Thyroid gland (tissue), 4 donors: ENCODE data around the gene CTDSP1. TPM values are rescaled to one million over a fixed set of nuclear protein-coding genes. Genes with fewer than 3 reads are reported as not detected.
A peak's percentile ranks its signal among the peaks of the same experiment; 100 is the strongest.

Experiments used
- DNase-seq, 2 donors: peaks; one replicate each; pipeline ENCODE4 v3.0.0-alpha.2; 2019
- H3K27ac ChIP-seq, 3 donors: fragments of 200-600 bp; sonication (generic); 1 replicate in 2 of 3; 2 replicates in 1 of 3; pipeline ENCODE4 v1.5.1; 2016 to 2019; ENCODE audit warnings: mild to moderate bottlenecking in 1 of 3, moderate library complexity in 1 of 3
- H3K27me3 ChIP-seq: fragments of 200-600 bp; sonication (generic); one replicate; pipeline ENCODE4 v1.5.1; 2019
- H3K36me3 ChIP-seq, 2 donors: fragments of 200-600 bp; sonication (generic); one replicate each; pipeline ENCODE4 v1.5.1; 2016 to 2019
- H3K4me1 ChIP-seq, 2 donors: fragments of 200-600 bp; sonication (generic); one replicate each; pipeline ENCODE4 v1.5.1; 2017 to 2019
- H3K4me3 ChIP-seq, 3 donors: fragments of 200-600 bp; sonication (generic); replicated peaks in 1 of 3; 1 replicate in 2 of 3; 2 replicates in 1 of 3; pipeline ENCODE4 v1.5.1; 2016; ENCODE audit warnings: mild to moderate bottlenecking in 1 of 3
- H3K9me3 ChIP-seq: fragments of 200-600 bp; sonication (generic); one replicate; pipeline ENCODE4 v1.5.1; 2017
- CTCF ChIP-seq, 6 experiments: fragments of 200-600 bp in 3 of 6; fragments of 450-650 bp in 3 of 6; sonication (generic) in 3 of 6; IDR thresholded peaks; one replicate each; pipeline ENCODE4 v1.5.1; 2016 to 2019; ENCODE audit warnings: antibody characterized with exemption in 6 of 6, mild to moderate bottlenecking in 2 of 6, inconsistent platforms in 1 of 6, moderate library complexity in 1 of 6
- POLR2A ChIP-seq, 2 donors: fragments of 450-650 bp; IDR thresholded peaks; one replicate each; pipeline ENCODE4 v1.6.1; 2017; ENCODE audit warnings: antibody characterized with exemption in 2 of 2, mild to moderate bottlenecking in 2 of 2, moderate library complexity in 1 of 2
- WGBS, 2 donors: methylation state at CpG; one replicate each; pipeline ENCODE4 v1.1.5; 2017; 5-methylcytosine and 5-hydroxymethylcytosine counted together
- intact Hi-C: fragments of 100-400 bp; cut with DNase I; formaldehyde crosslinking; loops from one replicate; pipeline ENCODE4 v1.15.1; 2023
- total RNA-seq, 4 donors: library from RNA; depleted of rRNA; stranded (reverse); fragments of >200 nt; gene quantifications; one replicate each; pipeline ENCODE4 v1.2.3, GENCODE V29; 2016

Gene CTDSP1
- total RNA-seq, 4 donors from 2014 or later, result 105 to 152 (median 127) TPM

GRCh38 chr2:218370410-218371063 is 29.1 kb upstream of the CTDSP1 start:
- intact Hi-C loops, result no loop called here
- peak; percentile 59 to 63 for DNase-seq
- Histone ChIP-seq H3K4me1 (peaks cover 29 to 51% of the 10 kb centered on the region in 2 donors), H3K27me3 (no peaks in the 10 kb centered on the region), H3K9me3 (no peaks in the 10 kb centered on the region), H3K27ac (peak overlapping the region; percentile 45 to 100 (median 97)), H3K36me3 (no peaks in the 10 kb centered on the region), H3K4me3 (no peak overlapping the region)
- 60 to 71% methylated on average over 11 of the region's 11 CpGs for WGBS, 2 donors
- TF ChIP-seq POLR2A (IDR thresholded peaks at IDR 0.05), result no peak
- no peak for TF ChIP-seq CTCF (IDR thresholded peaks at IDR 0.05)

- peak overlapping the region in 2 of 3 donors; percentile 97 to 100 for H3K27ac ChIP-seq
- H3K4me3 ChIP-seq, result no peak overlapping the region
- DNase-seq, result no peak
- no peaks in the 10 kb centered on the region for H3K9me3 ChIP-seq
- H3K27me3 ChIP-seq, result no peaks in the 10 kb centered on the region
- H3K36me3 ChIP-seq, result no peaks in the 10 kb centered on the region
- peaks cover 26 to 42% of the 10 kb centered on the region in 2 donors for H3K4me1 ChIP-seq
- TF ChIP-seq CTCF (IDR thresholded peaks at IDR 0.05) (no peak), POLR2A (IDR thresholded peaks at IDR 0.05) (no peak)
- intact Hi-C loops, result no loop called here
Measured at GRCh38 chr2:218371983-218372350, 27.7 kb upstream of the CTDSP1 start.

- Histone ChIP-seq H3K27me3 (no peaks in the 10 kb centered on the region), H3K4me3 (no peak overlapping the region), H3K4me1 (peaks cover 7 to 23% of the 10 kb centered on the region in 2 donors), H3K27ac (no peak overlapping the region), H3K36me3 (no peaks in the 10 kb centered on the region), H3K9me3 (no peaks in the 10 kb centered on the region)
- WGBS, 2 donors, result 81 to 84% methylated on average over 4 of the region's 4 CpGs
- intact Hi-C loops, result no loop called here
- DNase-seq, result no peak
- TF ChIP-seq POLR2A (IDR thresholded peaks at IDR 0.05) (no peak), CTCF (IDR thresholded peaks at IDR 0.05) (no peak)
Measured at GRCh38 chr2:218374795-218375194, 24.9 kb upstream of the CTDSP1 start.

GRCh38 chr2:218375212-218375611 is 24.5 kb upstream of the CTDSP1 start:
- 56 to 62% methylated on average over 2 of the region's 2 CpGs for WGBS, 2 donors
- intact Hi-C loops, result no loop called here
- Histone ChIP-seq H3K36me3 (no peaks in the 10 kb centered on the region), H3K9me3 (no peaks in the 10 kb centered on the region), H3K27me3 (no peaks in the 10 kb centered on the region), H3K27ac (no peak overlapping the region), H3K4me1 (peaks cover 4 to 20% of the 10 kb centered on the region in 2 donors), H3K4me3 (no peak overlapping the region)
- DNase-seq, result no peak
- TF ChIP-seq CTCF (IDR thresholded peaks at IDR 0.05) (no peak), POLR2A (IDR thresholded peaks at IDR 0.05) (no peak)

GRCh38 chr2:218378053-218378452 is 21.6 kb upstream of the CTDSP1 start:
- TF ChIP-seq POLR2A (IDR thresholded peaks at IDR 0.05), result no peak
- no peak for TF ChIP-seq CTCF (IDR thresholded peaks at IDR 0.05)
- H3K4me3 ChIP-seq, result no peak overlapping the region
- H3K36me3 ChIP-seq, result no peaks in the 10 kb centered on the region
- no peaks in the 10 kb centered on the region for H3K9me3 ChIP-seq
- WGBS, 2 donors, result 87 to 91% methylated on average over 5 of the region's 5 CpGs
- DNase-seq, result no peak
- peaks cover 14 to 21% of the 10 kb centered on the region in 2 donors for H3K4me1 ChIP-seq
- intact Hi-C loops, result no loop called here
- no peaks in the 10 kb centered on the region for H3K27me3 ChIP-seq
- no peak overlapping the region for H3K27ac ChIP-seq
